Measurements from ENCODE around the gene SGSM1. TPM values are rescaled to one million over a fixed set of nuclear protein-coding genes. Genes with fewer than 3 reads are reported as not detected.

Gene SGSM1
- polyA plus RNA-seq, 3 donors = not detected

- peaks cover 1 to 7% (median 7%) of the 10 kb centered on the region in 3 donors for H3K27me3 Mint-ChIP-seq (ENCODE audit: low read depth in 3 of 3)
- Histone ChIP-seq H3K27me3 (ENCODE audit: control insufficient read depth in 2 of 2, insufficient read depth in 2 of 2, low read length in 2 of 2) (no peaks in the 10 kb centered on the region), H3K4me2 (replicated peaks; ENCODE audit: extremely low read depth, low read length, poor library complexity, severe bottlenecking) (no peak overlapping the region), H3K9ac (ENCODE audit: insufficient read depth, low read length, poor library complexity, severe bottlenecking) (no peak overlapping the region), H3K4me1 (ENCODE audit: control insufficient read depth in 1 of 2, insufficient read depth in 2 of 2, low read length in 2 of 2) (no peaks in the 10 kb centered on the region), H2AFZ (ENCODE audit: insufficient read depth, low read depth, low read length, poor library complexity, severe bottlenecking) (no peak overlapping the region), H3K27ac (ENCODE audit: low read depth in 1 of 2, low read length in 2 of 2) (no peak overlapping the region), H4K20me1 (ENCODE audit: insufficient read depth, low read length) (no peaks in the 10 kb centered on the region), H3K36me3 (replicated peaks in 1 of 2; ENCODE audit: control insufficient read depth in 1 of 2, insufficient read depth in 2 of 2, low read length in 2 of 2) (no peaks in the 10 kb centered on the region), H3K9me3 (replicated peaks in 1 of 2; ENCODE audit: control insufficient read depth in 1 of 2, insufficient read depth in 1 of 2, low read length in 2 of 2) (no peaks in the 10 kb centered on the region), H3K4me3 (replicated peaks in 1 of 3; ENCODE audit: low read depth in 2 of 3, low read length in 3 of 3) (no peak overlapping the region), H3K79me2 (ENCODE audit: insufficient read depth, low read length) (no peaks in the 10 kb centered on the region)
- no peak overlapping the region for H3K27ac Mint-ChIP-seq
- 86% methylated on average over 2 of the region's 5 CpGs for WGBS (ENCODE audit: insufficient coverage)
- H3K9me3 Mint-ChIP-seq = peaks cover 0 to 7% (median 0%) of the 10 kb centered on the region in 7 donors
- no peak for DNase-seq
- intact Hi-C loops (cut with micrococcal nuclease) = no loop called here
- TF ChIP-seq CTCF (IDR thresholded peaks at IDR 0.05) = no peak
- no peaks in the 10 kb centered on the region for H3K36me3 Mint-ChIP-seq
- H3K4me1 Mint-ChIP-seq = no peaks in the 10 kb centered on the region
- H3K4me3 Mint-ChIP-seq = no peak overlapping the region
Observed at GRCh38 chr22:24873226-24873625, 67.2 kb downstream of the SGSM1 start.

GRCh38 chr22:24875862-24876506 lies 70.0 kb downstream of the SGSM1 start:
- peaks cover 0 to 5% (median 5%) of the 10 kb centered on the region in 3 donors for H3K27me3 Mint-ChIP-seq (ENCODE audit: low read depth in 3 of 3)
- 72% methylated on average over 4 of the region's 4 CpGs for WGBS (ENCODE audit: insufficient coverage)
- intact Hi-C loops (cut with micrococcal nuclease) = no loop called here
- TF ChIP-seq CTCF (IDR thresholded peaks at IDR 0.05) = no peak
- Histone ChIP-seq H4K20me1 (ENCODE audit: insufficient read depth, low read length) (no peaks in the 10 kb centered on the region), H3K4me3 (replicated peaks in 1 of 3; ENCODE audit: low read depth in 2 of 3, low read length in 3 of 3) (no peak overlapping the region), H3K36me3 (replicated peaks in 1 of 2; ENCODE audit: control insufficient read depth in 1 of 2, insufficient read depth in 2 of 2, low read length in 2 of 2) (no peaks in the 10 kb centered on the region), H3K9me3 (replicated peaks in 1 of 2; ENCODE audit: control insufficient read depth in 1 of 2, insufficient read depth in 1 of 2, low read length in 2 of 2) (no peaks in the 10 kb centered on the region), H2AFZ (ENCODE audit: insufficient read depth, low read depth, low read length, poor library complexity, severe bottlenecking) (no peak overlapping the region), H3K79me2 (ENCODE audit: insufficient read depth, low read length) (no peaks in the 10 kb centered on the region), H3K27me3 (ENCODE audit: control insufficient read depth in 2 of 2, insufficient read depth in 2 of 2, low read length in 2 of 2) (no peaks in the 10 kb centered on the region), H3K9ac (ENCODE audit: insufficient read depth, low read length, poor library complexity, severe bottlenecking) (no peak overlapping the region), H3K4me1 (ENCODE audit: control insufficient read depth in 1 of 2, insufficient read depth in 2 of 2, low read length in 2 of 2) (no peaks in the 10 kb centered on the region), H3K27ac (ENCODE audit: low read depth in 1 of 2, low read length in 2 of 2) (no peak overlapping the region), H3K4me2 (replicated peaks; ENCODE audit: extremely low read depth, low read length, poor library complexity, severe bottlenecking) (no peak overlapping the region)
- no peaks in the 10 kb centered on the region for H3K4me1 Mint-ChIP-seq
- no peak for DNase-seq
- peaks cover 0 to 7% (median 0%) of the 10 kb centered on the region in 7 donors for H3K9me3 Mint-ChIP-seq
- H3K4me3 Mint-ChIP-seq = no peak overlapping the region
- no peak overlapping the region for H3K27ac Mint-ChIP-seq
- H3K36me3 Mint-ChIP-seq = no peaks in the 10 kb centered on the region

Measured in CD14-positive monocyte (primary cell).